Measurements from ENCODE around the gene CYBC1.
"Not testable (repeated sequence)": the region's sequence is repeated elsewhere in the genome, so short reads cannot be mapped to it uniquely, and the experiment has no call there.

CYBC1 gene

GRCh38 chr17:82479602-82480001, 29.1 kb upstream of the CYBC1 start:
- FAIRE-seq (no peak), DNase-seq (ENCODE audit: insufficient read length, low spot score) (no peak)

GRCh38 chr17:82477934-82478333, 27.4 kb upstream of the CYBC1 start:
- no peak for FAIRE-seq

GRCh38 chr17:82475458-82475857, 24.9 kb upstream of the CYBC1 start:
- FAIRE-seq (no peak), DNase-seq (ENCODE audit: insufficient read length, low spot score) (no peak)

More at GRCh38 chr17:82477934-82478333, 27.4 kb upstream of the CYBC1 start:
- no peak for DNase-seq (ENCODE audit: insufficient read length, low spot score)

- DNase-seq (ENCODE audit: insufficient read length, low spot score) = no peak
- no peak for FAIRE-seq
Observed at GRCh38 chr17:82474223-82475010, 23.9 kb upstream of the CYBC1 start.

- DNase-seq (ENCODE audit: insufficient read length, low spot score) (no peak), FAIRE-seq (no peak)
Observed at GRCh38 chr17:82470065-82470464, 19.5 kb upstream of the CYBC1 start.

GRCh38 chr17:82468692-82469091, 18.1 kb upstream of the CYBC1 start:
- DNase-seq (ENCODE audit: insufficient read length, low spot score) (no peak), FAIRE-seq (no peak)

- DNase-seq (ENCODE audit: insufficient read length, low spot score) (no peak), FAIRE-seq (no peak)
Observed at GRCh38 chr17:82465023-82465603, 14.6 kb upstream of the CYBC1 start.

- no peak for FAIRE-seq
- DNase-seq (ENCODE audit: insufficient read length, low spot score) = no peak
Observed at GRCh38 chr17:82464567-82464929, 14.0 kb upstream of the CYBC1 start.

- no peak for DNase-seq (ENCODE audit: insufficient read length, low spot score)
- no peak for FAIRE-seq
Observed at GRCh38 chr17:82463925-82464566, 13.5 kb upstream of the CYBC1 start.

GRCh38 chr17:82463391-82463790, 12.8 kb upstream of the CYBC1 start:
- DNase-seq (ENCODE audit: insufficient read length, low spot score) (no peak), FAIRE-seq (no peak)

- no peak for FAIRE-seq
- DNase-seq (ENCODE audit: insufficient read length, low spot score) = no peak
Observed at GRCh38 chr17:82461827-82462524, 11.4 kb upstream of the CYBC1 start.

- not testable (repeated sequence) for FAIRE-seq; DNase-seq (ENCODE audit: insufficient read length, low spot score)
Observed at GRCh38 chr17:82459936-82460335, 9.4 kb upstream of the CYBC1 start.

- DNase-seq (ENCODE audit: insufficient read length, low spot score) (peak; percentile 12), FAIRE-seq (no peak)
Observed at GRCh38 chr17:82458885-82459424, 8.4 kb upstream of the CYBC1 start.

GRCh38 chr17:82458179-82458884, 7.8 kb upstream of the CYBC1 start, which contains the start of gene NARF:
NARF (plus strand) TSS chr17:82458741; CDS start chr17:82458804, 63 bp downstream.
- peak; percentile 96 for FAIRE-seq
- peak; percentile 98 for DNase-seq (ENCODE audit: insufficient read length, low spot score)

GRCh38 chr17:82457929-82458178, 7.3 kb upstream of the CYBC1 start:
- DNase-seq (ENCODE audit: insufficient read length, low spot score) (no peak), FAIRE-seq (no peak)

GRCh38 chr17:82457073-82457928, 6.7 kb upstream of the CYBC1 start:
- DNase-seq (ENCODE audit: insufficient read length, low spot score) (no peak), FAIRE-seq (no peak)

GRCh38 chr17:82453706-82454105, 3.2 kb upstream of the CYBC1 start:
- DNase-seq (ENCODE audit: insufficient read length, low spot score); FAIRE-seq: not testable (repeated sequence)

GRCh38 chr17:82453151-82453550, 2.6 kb upstream of the CYBC1 start:
- FAIRE-seq = not testable (repeated sequence)

GRCh38 chr17:82452162-82452561, 1.6 kb upstream of the CYBC1 start:
- DNase-seq (ENCODE audit: insufficient read length, low spot score) = no peak
- FAIRE-seq = no peak

More at GRCh38 chr17:82453151-82453550, 2.6 kb upstream of the CYBC1 start:
- not testable (repeated sequence) for DNase-seq (ENCODE audit: insufficient read length, low spot score)

Data from HTR-8/SVneo (cell line).